Keratinocyte (primary cell): ENCODE data around the gene MYH9.

ENCODE experiments used
- EZH2 ChIP-seq: IDR thresholded peaks from one replicate; pipeline ENCODE4 v1.6.1; 2012; ENCODE audit warnings: inconsistent platforms, mild to moderate bottlenecking, low read length, moderate library complexity
- TF ChIP-seq, protein P1 (sequence below), 3 experiments: IDR thresholded peaks in 1 of 3; conservative IDR thresholded peaks in 1 of 3; optimal IDR thresholded peaks in 1 of 3; 2 replicates in 2 of 3; 3 replicates in 1 of 3; pipeline versions ENCODE3 to v1.5.1; 2011; ENCODE audit warnings: low read length in 3 of 3, mild to moderate bottlenecking in 3 of 3, moderate library complexity in 2 of 3, control low read depth in 1 of 3, inconsistent platforms in 1 of 3; ENCODE audit not compliant: insufficient read depth in 2 of 3; ENCODE audit errors: extremely low read depth in 1 of 3

DNA sequence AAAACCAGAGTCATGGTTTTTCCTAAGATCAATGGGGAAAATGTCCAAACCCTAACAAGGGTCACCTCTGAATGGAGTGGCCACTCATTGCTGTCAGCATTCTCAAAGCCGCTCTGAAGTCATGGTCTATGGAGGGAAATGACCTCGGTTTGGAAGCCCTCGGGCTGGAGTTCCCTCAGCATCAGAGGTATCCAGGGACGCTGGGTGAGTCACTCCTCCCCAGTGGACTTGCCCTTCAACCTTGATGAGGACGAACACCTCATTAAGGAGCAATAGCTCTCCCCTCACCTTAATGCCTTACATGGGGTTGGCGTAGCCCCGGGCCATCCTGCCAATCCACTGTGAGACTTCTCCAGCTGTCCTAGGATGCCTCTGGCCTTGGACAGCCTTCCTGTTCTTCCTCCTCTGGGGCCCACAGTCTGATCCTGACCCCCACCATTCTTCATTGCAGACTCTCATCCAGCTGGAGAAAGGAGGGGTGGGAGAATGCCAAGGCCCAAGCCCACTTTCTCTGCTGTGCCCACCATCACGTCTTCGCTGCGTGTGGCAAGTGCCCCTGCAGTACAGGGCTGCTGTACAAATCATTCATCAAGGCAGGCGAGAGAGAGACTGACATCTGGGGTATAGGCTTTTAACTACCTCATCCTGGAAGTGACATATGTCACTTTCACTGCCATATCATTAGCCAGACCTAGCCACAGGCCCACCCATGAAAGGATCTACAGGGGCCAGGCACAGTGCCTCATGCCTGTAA is 25.4 kb upstream of the MYH9 start:
- TF ChIP-seq, protein P1, sequence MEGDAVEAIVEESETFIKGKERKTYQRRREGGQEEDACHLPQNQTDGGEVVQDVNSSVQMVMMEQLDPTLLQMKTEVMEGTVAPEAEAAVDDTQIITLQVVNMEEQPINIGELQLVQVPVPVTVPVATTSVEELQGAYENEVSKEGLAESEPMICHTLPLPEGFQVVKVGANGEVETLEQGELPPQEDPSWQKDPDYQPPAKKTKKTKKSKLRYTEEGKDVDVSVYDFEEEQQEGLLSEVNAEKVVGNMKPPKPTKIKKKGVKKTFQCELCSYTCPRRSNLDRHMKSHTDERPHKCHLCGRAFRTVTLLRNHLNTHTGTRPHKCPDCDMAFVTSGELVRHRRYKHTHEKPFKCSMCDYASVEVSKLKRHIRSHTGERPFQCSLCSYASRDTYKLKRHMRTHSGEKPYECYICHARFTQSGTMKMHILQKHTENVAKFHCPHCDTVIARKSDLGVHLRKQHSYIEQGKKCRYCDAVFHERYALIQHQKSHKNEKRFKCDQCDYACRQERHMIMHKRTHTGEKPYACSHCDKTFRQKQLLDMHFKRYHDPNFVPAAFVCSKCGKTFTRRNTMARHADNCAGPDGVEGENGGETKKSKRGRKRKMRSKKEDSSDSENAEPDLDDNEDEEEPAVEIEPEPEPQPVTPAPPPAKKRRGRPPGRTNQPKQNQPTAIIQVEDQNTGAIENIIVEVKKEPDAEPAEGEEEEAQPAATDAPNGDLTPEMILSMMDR (optimal IDR thresholded peaks at IDR 0.05 in 1 of 3, IDR thresholded peaks at IDR 0.05 in 1 of 3, conservative IDR thresholded peaks at IDR 0.05 in 1 of 3; ENCODE audit: extremely low read depth in 1 of 3, insufficient read depth in 2 of 3, low read length in 3 of 3) = no peak
- TF ChIP-seq EZH2 = no peak
